GM21529 (cell line): ENCODE measurements around the gene PAFAH1B2.
"Not testable (repeated sequence)": the region's sequence is repeated elsewhere in the genome, so short reads cannot be mapped to it uniquely, and the experiment has no call there.

Experiments
- ATAC-seq: cut with Tn5 transposase; IDR thresholded peaks from one replicate; pipeline ENCODE4 v1.9.1; 2021; ENCODE audit not compliant: unreplicated experiment

PAFAH1B2 gene

DNA sequence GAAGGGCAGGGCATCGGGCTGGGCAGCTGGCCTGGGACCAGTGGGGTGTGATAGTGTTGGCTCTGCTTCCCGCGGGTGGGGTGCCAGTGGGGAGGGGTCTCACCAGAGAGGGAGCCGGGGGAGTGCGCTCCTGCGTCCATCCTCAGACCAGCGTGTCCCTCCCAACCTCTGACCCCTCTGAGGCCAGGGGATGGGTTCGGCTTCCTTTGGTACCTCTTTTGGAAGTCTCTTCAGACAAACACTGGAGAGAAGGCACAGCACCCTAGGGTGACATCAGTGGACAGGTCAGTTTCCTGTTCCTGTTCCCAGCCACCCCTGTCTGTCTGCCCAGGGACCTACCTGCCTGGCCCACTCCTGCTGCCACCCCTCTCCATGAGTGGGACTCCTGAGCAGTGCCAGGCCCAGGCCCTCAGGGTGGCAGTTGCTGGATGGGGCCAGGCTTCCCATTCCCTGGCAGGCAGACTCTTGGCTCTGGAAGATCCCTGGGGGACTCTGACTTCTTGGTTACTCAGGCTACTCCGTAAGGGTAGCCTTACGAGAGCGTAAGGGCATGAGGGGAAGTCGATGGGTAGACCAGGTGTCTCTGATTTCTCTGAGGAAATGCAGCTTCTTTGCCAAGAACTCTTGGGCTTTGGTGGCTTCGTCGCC lies 57.7 kb downstream of the PAFAH1B2 start:
- ATAC-seq, result no peak

DNA sequence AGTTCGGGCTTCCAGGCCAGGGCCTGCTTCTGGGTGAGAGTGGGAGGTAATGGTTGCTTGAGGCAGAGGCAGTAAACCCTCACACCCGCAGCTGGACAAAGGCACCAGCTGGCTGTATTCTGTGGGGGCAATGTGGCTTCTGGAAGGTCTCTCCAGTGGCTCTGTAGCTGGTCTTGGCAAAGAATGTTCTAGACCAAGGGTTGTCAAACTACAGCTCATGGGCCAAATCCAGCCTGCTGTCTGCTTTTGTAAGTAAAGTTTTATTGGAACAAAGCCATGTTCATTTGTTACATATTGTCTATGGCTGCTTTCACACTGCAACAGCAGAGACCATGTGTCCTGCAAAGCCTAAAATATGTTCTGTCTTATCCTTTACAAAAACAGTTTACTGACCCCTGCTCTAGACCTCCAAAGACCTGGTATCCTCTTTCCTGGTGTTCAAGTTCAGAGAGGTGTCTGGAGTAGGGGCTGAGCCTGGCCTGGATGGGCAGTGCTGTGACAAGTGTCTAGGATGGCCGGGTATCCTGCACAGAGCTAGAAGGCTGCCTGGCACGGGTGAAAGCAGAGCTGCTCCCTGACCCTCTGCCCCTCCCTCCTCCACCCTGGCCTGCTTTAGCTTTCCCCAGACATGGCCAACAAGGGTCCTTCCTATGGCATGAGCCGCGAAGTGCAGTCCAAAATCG lies 58.4 kb downstream of the PAFAH1B2 start:
- no peak for ATAC-seq

DNA sequence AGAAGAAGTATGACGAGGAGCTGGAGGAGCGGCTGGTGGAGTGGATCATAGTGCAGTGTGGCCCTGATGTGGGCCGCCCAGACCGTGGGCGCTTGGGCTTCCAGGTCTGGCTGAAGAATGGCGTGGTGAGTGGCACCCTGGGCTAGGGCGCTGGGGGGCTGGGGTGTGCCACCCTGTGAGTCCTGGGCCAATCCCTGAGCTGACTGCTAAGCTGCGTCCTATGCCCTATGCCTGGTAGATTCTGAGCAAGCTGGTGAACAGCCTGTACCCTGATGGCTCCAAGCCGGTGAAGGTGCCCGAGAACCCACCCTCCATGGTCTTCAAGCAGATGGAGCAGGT lies 59.0 kb downstream of the PAFAH1B2 start:
- no peak for ATAC-seq

DNA sequence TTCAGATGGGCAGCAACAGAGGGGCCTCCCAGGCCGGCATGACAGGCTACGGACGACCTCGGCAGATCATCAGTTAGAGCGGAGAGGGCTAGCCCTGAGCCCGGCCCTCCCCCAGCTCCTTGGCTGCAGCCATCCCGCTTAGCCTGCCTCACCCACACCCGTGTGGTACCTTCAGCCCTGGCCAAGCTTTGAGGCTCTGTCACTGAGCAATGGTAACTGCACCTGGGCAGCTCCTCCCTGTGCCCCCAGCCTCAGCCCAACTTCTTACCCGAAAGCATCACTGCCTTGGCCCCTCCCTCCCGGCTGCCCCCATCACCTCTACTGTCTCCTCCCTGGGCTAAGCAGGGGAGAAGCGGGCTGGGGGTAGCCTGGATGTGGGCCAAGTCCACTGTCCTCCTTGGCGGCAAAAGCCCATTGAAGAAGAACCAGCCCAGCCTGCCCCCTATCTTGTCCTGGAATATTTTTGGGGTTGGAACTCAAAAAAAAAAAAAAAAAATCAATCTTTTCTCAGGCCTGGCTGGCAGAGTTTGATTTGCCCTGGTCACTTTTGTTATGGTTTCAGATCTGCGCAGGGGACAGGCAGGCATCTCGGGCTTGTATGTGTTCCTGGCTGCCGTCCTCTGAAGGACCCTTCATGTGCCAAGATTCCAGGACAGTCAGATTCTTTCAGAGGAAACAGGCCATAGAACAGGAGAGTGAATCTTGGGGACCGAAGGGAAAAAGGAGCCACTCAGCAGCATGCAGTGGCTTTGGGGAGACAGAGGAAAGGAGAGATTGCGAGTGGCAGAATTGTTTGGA lies 60.4 kb downstream of the PAFAH1B2 start:
- ATAC-seq, result no peak

DNA sequence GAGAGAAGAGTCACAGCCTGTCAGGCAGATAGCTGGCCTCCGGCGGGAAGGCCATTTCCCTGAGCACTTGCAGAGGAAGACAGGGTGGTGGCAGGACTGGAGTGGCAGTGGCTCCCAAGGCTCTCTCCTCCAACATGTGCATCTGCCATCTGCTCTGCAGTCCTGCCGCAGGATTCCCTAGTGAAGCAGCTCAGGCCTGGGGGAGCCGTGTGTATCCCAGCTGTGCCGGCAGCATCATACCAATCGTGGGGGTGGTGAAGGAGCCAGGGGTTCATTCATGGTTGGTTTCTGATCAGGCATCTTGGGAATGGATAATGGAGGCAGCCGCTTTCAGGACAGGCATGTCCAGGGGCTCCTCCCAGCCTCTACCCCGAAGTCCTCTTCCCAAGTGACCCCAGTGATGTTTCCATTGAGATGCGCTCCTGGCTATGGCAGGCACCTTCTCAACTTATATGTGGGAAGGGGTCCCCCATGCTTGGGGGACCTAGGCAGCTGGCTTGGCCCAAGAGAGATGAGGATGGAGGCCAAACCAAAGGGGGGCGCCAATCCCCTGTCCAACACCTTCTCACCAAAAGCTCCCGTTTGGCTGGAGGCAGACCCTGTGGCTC lies 61.2 kb downstream of the PAFAH1B2 start:
- ATAC-seq, result no peak

DNA sequence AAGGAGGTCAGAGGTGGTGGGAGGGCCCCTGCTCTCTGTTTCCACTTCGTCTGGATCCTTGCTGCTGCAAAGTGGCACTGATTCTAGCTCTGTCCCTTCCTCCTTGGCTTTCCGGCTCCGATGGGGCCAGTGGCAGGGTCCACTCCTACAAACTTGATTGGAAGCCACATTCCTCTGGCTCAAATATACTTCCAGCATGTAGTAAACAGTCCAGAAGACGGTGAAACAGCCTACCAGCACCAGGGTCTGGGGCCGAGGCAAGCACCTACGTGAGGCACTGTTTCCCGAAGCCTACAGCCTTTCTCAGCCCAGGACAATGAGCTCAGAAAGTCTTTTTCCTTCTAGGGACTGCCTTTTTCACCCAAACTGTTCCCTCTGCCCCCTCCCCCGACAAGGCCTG lies 62.0 kb downstream of the PAFAH1B2 start:
- ATAC-seq, result not testable (repeated sequence)

DNA sequence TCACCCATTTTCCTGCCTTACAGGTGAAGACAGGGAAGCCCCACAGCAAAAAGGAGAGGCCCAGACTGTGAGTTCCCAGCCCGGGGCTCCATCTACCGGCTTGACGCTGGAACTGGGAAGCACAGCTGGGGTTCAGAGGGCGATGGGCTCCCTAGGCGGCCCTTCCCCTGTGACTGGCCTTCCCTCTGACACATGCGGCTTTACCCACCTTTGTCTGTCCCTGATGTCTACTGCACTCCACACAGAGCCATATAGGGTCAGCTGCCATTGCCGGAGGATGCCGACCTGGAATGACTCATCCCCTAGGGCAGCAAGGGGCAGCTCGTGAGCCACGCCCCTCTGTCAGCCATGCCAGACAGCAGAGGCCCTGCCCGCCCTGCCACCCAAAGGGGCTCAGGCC lies 62.8 kb downstream of the PAFAH1B2 start:
- not testable (repeated sequence) for ATAC-seq

DNA sequence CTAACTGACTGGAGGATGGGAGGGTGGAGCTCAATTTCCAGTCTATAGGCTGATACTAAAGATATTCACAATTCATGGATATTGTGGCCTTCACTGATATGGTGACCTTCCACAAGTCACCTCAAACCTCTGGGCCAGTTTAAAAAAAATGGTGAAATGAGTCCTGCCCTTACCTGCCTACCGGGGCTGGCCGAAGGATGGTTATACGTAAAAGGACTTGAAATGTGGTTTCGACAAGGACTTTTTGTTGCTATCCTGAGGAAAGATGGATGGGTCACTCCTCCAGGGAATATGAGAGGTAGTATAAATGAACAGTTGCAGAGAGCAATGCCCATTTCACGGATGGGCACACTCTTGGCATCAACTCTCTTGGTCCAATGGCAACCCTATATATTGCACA lies 63.4 kb downstream of the PAFAH1B2 start:
- not testable (repeated sequence) for ATAC-seq

DNA sequence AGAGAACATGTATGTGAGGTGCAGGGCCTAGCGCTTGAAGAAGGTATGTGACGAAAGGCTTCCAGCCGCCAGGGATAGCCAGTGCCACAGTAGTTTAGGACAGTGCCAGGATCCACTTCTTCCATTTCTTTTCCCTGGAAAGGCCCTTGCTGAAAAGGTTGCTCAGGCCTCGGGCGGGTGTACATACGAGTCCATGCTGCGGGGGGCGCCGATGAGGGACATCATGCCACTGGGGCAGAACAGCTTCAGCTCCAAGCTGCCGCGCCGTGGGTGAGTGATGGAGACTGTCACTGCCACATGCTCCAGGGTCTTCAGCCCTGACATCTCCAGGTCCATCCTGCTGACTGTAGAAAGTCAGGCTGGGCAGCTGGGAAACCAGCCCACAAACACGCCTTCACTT lies 64.6 kb downstream of the PAFAH1B2 start:
- ATAC-seq, result not testable (repeated sequence)

DNA sequence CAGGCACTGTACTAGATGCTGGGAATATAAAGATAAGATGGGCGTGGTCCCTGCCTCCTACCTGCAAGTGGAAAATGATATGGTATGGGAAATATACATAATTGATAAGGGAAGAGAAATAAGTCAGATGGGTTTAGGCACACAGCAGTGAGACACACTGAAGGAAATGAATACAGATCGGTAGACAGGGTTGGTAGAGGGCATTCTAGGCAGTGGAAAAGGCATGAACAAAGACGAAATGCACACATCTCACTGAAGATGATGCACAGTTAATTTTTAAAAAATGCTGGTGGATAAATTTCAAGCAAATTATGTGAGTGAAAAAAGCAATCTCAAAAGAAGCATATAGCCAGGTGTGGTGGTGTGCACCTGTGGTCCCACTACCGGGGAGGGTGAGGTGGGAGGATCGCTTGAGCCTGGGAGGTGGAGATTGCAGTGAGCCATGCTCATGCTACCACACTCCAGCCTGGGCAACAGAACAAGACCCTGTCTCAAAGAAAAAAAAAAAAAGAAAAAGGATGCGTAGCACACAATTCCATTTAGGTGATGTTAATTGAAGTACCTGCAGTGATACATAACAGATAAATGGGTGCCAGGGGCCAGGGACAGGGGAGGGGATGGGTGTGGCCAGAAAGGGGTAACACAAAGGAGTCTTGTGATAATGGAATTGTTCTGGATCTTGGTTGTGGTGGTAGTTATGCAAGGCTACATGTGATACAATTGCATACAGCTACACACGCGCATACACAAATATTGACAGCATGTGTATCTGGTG lies 65.5 kb downstream of the PAFAH1B2 start:
- not testable (repeated sequence) for ATAC-seq

DNA sequence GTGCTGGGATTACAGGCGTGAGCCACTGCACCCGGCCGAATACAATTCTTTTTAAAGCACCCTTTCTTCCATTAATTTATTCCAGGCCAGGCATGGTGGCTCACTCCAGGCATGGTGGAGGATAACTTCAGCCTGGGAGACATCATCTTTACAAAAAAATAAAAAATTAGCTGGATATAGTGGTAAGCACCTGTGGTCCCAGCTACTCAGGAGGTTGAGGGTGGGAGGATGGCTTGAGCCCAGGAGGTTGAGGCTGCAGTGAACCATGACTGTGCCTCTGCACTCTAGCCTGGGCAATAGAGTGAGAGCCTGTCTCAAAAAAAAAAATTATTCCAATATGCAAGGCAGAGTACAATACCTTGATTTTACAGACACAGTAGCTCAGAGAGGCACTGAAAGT lies 66.5 kb downstream of the PAFAH1B2 start:
- ATAC-seq, result no peak

DNA sequence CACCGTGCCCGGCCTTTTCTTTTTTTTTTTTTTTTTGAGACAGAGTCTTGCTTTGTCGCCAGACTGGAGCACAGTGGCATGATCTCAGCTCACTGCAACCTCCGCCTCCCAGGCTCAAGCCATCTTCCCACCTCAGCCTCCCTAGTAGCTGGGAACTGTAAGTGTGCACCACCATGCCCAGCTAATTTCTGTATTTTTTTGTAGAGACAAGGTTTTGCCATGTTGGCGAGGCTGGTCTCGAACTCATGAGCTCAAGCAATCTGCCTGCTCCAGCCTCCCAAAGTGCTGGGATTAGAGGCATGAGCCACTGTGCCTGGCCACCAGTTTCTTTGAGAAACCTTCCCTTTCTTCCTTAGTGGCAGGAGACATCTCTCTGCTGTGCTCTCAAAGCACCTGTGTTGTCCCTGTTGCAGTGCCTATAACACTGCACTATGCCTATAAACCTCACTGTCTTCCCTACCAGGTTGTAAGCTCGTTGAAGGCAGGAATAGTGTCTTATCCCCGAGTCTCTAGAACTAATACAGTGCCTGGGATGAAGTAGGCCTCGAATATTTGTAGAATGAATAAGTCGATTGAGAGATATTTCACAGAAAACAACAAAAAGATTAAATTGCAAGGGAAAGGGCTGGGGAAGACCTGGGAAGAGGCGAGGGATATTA lies 68.7 kb downstream of the PAFAH1B2 start:
- no peak for ATAC-seq

DNA sequence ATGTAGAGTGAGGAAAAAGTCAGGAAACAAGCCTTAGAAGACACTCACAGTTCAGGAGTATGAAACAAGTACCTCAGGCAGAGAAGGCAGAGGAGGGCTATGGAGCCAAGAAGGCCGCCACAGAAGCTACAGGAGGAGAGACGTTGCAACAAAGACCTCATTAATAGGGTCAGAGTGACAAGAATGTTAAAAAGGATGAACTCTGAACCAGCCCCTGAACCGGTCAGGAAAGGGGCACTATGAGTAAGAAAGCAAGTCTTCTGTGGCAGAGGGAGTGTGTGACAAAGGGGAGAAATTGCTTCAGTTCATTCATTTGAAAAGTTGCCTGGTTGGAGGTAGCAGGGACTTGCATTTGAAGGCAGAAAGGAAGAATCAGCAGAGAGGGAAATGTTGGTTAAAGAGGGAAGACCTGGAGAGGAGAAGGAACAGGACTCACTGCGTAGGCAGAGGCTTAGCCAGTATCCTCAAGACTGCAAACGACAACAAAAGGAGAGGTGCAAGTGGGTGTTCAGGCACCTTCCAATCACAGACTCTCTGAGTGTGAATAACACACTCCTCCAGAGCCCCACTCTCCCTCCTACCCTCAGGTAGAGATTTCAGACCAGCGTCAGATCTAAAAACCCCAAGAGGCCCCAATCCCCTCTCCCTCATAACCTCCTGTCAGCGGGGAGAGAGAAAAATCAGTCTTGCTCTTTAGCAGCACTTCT lies 70.5 kb downstream of the PAFAH1B2 start:
- no peak for ATAC-seq

DNA sequence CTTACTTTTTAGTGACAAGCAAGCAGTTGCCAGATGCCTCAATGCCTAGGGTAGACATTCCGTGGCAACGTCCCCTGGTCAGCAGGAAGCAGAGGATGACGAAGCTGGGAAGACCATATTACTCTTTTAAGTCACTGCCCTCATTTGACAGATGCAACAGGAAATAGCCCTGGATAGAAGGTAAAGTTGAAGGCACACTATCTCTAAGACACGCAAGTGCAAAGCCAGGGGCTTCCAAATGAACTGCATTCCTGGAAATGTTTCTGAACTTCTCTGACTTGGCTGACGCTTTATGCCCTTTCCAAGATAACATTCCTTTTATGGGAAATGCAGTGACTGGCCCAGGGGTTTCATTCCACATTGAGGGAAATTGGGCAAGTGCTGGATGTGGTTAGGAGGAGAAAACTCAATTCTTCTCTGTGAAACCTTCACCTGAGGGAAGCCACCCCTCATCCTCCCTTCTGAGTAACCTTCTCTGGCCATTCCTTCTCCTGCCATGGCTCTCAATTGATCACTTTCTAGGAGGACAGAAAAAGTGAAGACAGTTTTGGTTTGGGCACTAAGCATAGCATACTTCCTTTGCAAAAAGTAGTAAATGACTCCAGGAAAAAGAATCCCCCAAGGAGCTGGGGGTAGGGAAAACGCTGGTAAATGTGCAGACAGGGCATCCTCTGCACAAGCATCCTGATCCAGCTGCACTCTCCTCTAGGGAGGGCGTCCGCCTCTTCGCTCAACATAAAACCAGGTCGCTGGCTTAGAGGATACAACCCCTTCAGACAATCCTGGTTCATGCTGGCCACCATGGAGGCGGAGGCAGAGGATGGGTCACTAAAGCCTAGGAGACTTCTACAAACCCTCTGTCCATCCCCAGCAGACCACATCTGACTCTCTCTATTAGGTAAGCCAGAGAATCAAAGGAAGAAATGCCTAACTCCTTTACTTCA lies 73.3 kb downstream of the PAFAH1B2 start:
- no peak for ATAC-seq

DNA sequence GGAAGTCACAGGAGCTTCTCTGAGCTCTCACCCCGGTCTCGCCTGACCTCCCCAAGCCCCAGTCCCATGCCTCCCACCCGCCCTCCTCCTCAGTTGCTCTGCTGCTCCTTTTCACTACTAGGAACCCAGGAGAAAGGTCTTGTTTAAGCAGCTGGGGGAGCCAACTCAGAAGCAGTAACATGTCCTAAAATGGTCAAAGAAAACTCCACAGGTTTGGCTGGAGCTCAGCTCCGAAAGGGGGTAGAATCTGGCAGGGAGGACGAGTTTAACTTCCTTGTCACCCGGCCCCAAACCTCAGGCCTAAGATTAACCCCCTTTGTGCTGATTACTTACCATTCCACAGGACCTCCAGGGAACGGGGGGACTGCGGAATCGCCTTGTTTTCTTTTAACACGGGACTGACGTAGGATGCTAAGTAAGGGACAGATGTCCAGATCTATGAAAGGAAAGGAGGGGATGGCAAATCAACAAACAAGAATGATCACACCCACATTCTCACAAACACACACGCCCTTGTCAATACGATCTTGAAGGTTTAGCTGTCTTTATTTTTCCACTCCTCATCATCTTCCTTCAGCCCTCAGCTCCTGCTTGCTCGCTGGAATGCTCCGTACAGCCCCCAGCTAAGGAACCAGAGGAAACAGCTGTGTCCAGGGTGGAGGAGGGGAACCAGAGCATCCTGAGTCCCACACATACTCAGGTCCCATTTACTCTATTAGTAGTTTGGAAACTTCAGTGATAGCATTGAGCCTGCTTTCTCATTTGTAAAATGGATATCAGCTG lies 74.2 kb downstream of the PAFAH1B2 start:
- ATAC-seq, result no peak

DNA sequence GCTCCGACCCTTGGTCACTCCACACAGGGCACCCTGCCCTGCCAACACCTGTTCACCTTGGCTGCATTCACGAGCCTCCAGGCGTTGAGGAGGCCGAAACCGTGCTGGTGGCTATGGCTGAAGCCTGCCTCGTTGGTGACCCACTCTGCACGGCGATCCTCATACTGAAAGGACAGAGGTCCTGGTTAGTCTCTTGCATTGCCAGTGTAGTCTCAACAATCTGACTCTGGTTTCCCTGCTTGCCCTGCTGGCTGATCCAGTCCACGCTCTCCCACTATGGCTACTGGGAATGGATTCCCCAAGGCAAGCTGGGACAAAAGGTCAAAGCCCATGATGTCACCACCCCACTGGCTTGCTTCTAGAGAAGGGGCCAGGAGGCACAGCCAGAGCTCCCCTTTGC lies 74.9 kb downstream of the PAFAH1B2 start:
- no peak for ATAC-seq

DNA sequence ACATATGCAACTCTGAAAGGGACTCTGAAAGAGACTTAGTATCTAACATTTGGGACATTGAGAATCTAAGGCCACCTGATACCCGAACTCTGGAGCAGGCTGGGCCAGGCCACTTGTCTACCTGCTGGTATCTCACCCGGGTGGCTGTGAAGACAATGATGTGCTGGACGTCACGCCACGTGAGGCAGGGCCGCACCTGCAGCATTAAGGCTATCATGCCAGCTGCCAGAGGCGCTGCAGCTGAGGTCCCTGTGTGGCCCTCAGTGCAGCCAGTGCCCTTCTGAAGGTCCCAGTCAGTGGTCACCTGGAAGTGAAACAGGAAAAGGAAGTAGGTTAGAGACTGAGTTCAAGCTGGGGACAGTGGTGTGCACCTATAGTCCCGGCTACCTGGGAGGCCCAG lies 75.4 kb downstream of the PAFAH1B2 start:
- no peak for ATAC-seq

DNA sequence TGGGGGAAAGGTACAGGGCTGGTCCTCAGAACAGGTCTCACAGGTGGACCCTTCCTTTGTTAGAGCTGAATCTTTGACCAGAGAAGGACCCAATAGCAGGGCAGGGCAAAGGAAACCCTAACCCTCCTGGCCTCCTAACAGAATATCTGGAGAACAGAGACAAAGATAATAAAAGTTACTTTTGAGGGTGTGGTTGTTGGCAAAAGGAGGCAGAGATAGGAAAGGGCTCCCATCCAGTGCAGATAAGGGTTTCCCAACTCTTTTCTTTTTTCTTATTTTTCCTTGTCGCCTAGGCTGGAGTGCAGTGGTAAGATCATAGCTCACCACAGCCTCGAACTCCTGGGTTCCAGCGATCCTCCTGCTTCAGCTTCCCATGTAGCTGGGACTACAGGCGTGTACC lies 75.9 kb downstream of the PAFAH1B2 start:
- no peak for ATAC-seq
